Skeletal muscle cell (primary cell): Measurements from ENCODE around the gene APRT.
A peak's percentile ranks its signal among the peaks of the same experiment; 100 is the strongest.
"Not testable (repeated sequence)": the region's sequence is repeated elsewhere in the genome, so short reads cannot be mapped to it uniquely, and the experiment has no call there.

Experiments
- DNase-seq: peaks from one replicate; pipeline ENCODE4 v3.0.0-alpha.2; 2010; ENCODE audit warnings: low read depth
- H3K4me3 ChIP-seq: 2 replicates; pipeline ENCODE4 v1.5.1; 2011; ENCODE audit warnings: low read depth, mild to moderate bottlenecking, control low read depth, low read length, moderate library complexity

APRT gene

GRCh38 chr16:88826070-88826840, 14.5 kb upstream of the APRT start:
- no peak overlapping the region for H3K4me3 ChIP-seq
- no peak for DNase-seq

- no peak for DNase-seq
- no peak overlapping the region for H3K4me3 ChIP-seq
Observed at GRCh38 chr16:88825146-88825545, 13.4 kb upstream of the APRT start.

- no peak for DNase-seq
- no peak overlapping the region for H3K4me3 ChIP-seq
Observed at GRCh38 chr16:88824256-88825077, 12.7 kb upstream of the APRT start.

GRCh38 chr16:88823646-88824045, 11.9 kb upstream of the APRT start:
- DNase-seq, result not testable (repeated sequence)

GRCh38 chr16:88822281-88823040, 10.7 kb upstream of the APRT start:
- DNase-seq, result no peak
- H3K4me3 ChIP-seq, result no peak overlapping the region

More at GRCh38 chr16:88823646-88824045, 11.9 kb upstream of the APRT start:
- not testable (repeated sequence) for H3K4me3 ChIP-seq

- DNase-seq, result no peak
- H3K4me3 ChIP-seq, result no peak overlapping the region
Observed at GRCh38 chr16:88821168-88821850, 9.6 kb upstream of the APRT start.

GRCh38 chr16:88820385-88821025, 8.8 kb upstream of the APRT start:
- no peak overlapping the region for H3K4me3 ChIP-seq
- no peak for DNase-seq

DNA sequence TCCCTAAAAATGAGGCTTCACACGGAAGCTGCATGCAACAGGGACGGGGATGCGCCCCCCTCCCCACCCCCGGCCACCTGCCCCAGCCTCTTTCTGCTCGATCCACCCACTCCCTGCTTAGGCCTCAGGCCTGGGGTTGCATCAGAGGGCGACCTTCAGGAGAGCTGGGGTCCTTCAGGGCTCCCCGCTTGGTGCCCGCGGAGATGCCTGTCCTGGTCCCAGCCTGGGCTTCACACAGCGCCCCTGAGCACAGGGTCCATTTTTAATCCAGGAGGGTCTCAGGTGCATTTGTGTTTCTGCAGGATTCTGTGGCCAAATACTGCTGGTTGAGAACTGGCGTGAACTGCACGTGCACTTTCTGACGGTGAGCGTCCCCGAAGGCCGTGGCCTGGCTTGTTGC, 7.4 kb upstream of the APRT start:
- H3K4me3 ChIP-seq, result no peak overlapping the region
- DNase-seq, result no peak

- no peak overlapping the region for H3K4me3 ChIP-seq
- DNase-seq, result no peak
Observed at GRCh38 chr16:88818575-88818874, 6.8 kb upstream of the APRT start.

- no peak for DNase-seq
- H3K4me3 ChIP-seq, result no peak overlapping the region
Observed at GRCh38 chr16:88817785-88818574, 6.3 kb upstream of the APRT start.

DNA sequence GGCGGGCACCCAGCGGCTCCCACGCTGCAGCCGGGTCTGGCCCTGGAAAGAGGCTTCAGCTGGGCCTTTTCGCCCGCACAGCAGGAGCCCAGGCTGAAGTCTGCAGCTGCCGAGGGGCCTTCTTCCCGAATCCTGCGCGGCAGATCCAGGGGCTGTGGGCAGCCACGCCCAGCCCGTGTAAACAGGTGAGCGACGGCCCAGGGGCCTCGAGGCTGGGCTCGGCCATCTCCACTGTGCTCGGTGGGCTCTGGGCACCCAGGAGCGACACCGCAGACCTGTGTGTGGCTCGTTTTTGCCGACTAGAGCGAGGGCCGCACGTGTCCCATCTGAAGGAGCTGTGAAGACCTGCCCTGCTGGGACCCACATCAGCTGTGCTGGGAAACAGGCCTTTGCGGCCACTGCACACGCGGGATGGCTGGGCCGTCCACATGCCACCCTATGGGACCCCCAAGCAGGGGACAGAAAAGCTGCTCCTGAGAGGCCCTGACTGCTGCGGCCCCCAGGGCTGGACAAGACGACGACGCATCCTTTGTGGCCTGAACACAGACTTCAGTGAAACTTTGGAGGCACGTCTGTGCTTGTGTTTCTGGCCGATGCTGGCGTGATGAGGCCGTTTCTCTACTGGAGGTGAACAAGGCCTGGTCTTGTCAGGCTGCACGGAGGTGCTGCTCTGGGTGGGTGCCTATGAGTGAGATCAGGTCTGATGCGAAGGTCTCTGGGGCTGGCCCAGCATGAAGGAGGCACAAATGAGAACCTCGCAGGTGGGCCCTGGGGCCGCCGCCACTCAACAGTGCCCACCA, 5.2 kb upstream of the APRT start:
- no peak overlapping the region for H3K4me3 ChIP-seq
- DNase-seq, result no peak

DNA sequence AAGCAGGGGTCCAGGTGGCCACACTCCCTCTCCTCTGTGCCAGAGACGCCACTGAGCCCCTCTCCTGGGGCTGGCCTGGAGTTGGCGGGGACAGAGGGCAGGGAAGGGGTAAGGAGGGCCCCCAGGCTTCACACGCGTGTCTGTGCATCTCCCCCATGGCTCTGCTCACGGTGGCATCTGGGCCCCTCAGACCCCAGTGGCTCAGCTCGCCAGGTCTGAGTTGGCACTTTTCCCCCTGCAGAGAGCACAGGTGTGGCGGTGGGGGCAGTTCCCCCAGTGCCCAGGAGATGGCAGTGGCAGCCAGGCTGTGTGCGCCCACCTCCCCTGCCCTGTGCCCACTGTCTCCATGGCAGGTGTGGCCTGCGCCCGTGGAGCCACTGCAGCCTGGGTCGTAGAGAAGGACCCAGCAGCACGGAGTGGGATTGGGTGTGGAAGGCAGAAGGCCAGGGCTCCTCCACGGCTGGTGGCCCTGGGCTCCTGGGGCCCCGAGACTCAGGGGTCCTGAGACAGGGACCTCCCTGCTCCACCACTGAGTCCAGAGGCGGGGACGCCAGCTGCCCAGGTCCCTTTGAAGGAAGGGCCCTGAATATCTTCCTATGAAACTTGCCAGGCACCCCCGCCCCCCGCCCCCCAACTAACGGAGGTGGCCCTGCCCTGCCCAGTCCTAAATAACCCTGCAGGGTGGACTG, 4.3 kb upstream of the APRT start:
- no peak for DNase-seq
- no peak overlapping the region for H3K4me3 ChIP-seq

GRCh38 chr16:88815227-88815626, 3.5 kb upstream of the APRT start:
- DNase-seq, result no peak
- no peak overlapping the region for H3K4me3 ChIP-seq

DNA sequence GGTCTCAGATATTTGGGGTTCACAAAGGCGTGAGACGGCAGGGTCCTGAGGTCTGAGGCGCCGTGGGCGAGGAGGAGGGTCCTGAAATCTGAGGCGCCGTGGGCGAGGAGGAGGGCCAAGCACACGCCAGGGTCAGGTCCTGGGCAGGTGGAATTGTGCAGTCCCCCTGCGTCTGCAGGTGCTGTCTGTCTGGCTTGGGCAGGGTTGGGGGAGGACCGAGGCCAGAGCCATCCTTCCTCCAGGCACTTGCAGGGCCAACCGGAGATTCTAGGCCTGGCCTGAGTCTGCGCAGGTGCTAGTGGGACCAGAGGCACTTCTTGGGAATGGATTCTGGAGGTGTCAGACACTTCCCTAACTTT, 2.4 kb upstream of the APRT start:
- DNase-seq, result no peak

DNA sequence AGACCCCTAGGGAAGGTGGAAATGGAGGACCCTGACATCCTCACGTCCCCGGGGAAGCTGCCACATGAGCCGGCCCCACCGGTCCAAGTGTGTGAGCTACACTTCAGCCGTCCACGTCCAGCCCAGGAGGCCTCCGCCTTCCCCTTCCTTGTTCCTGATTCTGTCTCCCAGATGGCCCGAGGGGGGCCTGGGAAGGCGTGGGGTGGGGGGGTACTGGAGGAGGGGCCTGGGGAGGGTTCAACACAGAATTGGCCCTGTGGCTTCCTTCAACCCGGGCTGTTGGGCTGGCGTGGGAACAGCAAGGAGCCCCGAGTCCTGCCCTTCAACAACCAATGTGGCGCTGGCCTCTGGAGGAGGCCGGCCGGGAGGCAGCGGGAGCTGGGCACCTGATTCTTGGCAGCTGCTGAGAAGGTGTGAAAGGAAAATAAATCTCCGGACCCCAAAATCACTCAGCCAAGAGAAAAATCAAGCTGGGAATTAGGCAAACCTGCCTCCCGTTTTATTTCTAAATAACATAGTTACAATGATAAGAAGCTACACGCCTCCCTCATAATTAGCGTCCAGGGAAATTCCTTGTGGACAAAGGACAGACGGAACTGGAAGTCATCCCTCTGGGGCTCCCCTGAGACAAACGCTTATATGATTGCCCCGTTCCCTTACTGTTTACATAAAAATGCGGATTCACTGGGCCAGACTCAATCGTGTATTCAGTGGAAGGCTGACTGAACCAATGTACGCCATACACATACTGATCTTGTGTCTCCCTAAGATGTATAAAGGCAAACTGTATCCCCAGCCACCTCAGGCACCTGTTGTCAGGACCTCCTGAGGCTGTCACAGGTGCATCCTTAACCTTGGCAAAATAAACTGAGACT, 1.8 kb upstream of the APRT start:
- DNase-seq, result no peak
- H3K4me3 ChIP-seq, result no peak overlapping the region

More for the DNA sequence above, 2.4 kb upstream of the APRT start:
- H3K4me3 ChIP-seq, result no peak overlapping the region

DNA sequence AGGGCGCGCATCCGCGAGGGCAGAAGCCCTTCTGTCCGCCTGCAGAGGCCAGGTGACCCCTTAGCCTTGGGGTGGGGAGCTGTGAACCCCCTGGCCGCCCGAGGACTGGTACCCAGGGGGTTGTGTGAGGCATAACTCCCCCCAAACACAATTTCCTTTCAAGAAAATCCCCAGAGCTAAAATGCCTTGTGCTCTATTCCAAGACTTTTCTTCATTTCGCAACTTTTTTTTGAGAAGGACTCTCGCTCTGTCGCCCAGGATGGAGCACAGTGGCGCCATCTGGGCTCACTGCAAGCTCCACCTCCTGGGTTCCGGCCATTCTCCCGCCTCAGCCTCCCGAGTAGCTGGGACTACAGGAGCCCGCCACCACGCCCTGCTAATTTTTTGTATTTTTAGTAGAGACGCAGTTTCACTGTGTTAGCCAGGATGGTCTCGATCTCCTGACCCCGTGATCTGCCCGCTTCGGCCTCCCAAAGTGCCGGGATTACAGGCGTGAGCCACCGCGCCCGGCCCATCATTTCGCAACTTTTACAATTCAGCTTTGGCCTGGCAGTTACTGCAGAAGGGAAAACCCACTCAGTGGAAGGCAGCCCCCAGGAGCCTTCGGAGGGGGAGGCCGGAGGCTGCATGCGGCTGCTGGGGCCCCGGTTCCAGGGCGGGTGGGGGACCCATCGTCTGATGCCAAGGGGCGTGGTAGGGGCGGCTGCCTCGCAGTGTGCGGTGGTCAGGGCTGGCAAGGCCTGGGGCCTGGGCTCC, 963 bp upstream of the APRT start:
- DNase-seq, result no peak
- peak overlapping the region; percentile 65 for H3K4me3 ChIP-seq
